Epidermal melanocyte (primary cell): ENCODE data around the gene GJA5.

ENCODE experiments used
- DNase-seq: peaks from one replicate; pipeline ENCODE4 v3.0.0; 2011; ENCODE audit warnings: low spot score; ENCODE audit not compliant: insufficient read length

Gene GJA5

DNA sequence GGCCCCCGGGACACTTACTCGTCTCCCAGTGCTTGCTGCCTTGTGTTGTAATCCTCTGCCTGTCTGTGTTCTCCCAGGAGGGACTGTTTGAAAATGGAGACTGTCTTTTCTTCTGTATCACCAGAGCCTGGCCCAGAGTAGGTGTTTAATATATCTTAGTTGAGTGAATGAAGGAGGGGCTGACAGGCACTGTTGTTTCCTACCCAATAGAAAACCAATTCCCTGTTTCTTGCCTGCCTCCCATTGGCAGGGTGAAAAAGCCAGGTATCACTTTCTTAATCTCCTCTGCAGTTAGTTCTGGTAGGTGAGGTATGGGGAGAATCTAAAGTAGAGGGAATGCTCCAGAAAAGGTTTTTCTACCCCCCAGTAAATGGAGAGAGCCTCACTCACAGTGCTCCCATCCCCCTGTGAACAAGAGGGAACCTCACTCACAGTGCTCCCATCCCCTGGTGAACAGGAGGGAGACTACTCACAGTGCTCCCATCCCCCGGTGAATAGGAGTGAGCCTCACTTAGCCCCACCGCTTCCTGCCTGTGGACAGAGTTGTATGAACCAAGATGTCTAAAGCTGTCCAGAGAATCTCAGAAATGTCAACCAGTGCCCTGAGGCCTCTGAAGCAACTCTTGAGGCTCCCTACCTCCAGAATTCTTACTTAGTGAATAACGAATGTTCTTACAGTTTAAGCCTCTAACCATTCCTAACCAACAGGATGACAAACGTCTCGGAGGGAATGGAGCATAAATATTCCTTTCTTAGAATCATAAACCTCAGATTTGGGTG is at the start of gene GJA5:
GJA5 (minus strand) TSS at position 122 of the 780 bp plus-strand sequence. CDS start 1,364 bp downstream, outside the sequence.
- DNase-seq: no peak

DNA sequence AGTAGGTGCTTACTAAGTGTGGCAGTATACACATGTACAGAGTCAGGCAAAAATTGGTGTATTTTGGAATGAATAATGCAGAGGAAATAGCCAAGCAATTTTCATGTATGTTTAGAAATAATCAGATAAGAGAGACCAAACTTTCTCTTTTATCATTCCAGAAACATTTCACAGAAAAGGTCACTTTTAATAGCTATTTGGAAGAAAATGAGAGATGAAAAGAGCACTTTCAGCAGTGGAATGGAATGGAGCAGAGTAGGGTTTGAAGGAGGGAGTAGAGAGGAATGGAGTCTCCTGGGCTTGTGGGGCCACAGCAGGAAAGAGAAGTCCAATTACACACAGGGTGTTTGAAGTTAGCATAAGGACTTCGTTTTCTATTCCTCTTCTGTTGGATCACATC is 48.8 kb upstream of the GJA5 start:
- DNase-seq: no peak

DNA sequence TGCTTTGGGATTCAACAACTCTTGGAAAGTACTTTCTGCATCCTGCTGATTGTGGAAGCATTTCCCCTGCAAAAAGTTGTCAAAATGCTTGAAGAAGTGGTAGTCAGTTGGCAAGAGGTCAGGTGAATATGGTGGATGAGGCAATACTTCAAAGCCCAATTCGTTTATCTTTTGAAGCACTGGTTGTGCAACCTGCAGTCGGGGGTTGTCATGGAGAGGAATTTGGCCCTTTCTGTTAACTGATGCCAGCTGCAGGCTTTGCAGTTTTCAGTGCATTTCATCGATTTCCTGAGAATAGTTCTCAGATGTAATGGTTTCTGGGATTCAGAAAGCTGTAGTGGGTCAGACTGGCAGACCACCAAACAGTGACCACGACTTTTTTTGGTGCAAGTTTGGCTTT is 47.6 kb upstream of the GJA5 start:
- no peak for DNase-seq

DNA sequence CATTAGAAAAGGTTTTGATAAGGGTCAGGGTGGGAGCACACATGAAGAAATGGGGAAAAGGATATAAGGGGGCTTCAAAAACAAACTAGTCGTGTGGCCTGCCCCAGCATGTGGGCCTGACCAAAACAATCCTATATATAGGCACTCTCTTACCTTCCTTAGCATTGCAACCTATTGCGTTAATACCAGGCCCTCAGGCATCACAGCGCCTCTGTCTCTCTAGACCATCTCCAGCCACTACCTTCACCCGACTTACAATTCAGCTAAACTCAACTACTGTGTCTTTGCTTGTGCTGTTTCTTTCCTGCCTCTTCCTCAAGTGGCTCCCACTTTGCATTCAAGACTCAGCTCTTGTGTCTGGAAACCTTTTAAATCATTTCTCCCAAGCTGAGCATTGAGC is 47.0 kb upstream of the GJA5 start:
- no peak for DNase-seq

DNA sequence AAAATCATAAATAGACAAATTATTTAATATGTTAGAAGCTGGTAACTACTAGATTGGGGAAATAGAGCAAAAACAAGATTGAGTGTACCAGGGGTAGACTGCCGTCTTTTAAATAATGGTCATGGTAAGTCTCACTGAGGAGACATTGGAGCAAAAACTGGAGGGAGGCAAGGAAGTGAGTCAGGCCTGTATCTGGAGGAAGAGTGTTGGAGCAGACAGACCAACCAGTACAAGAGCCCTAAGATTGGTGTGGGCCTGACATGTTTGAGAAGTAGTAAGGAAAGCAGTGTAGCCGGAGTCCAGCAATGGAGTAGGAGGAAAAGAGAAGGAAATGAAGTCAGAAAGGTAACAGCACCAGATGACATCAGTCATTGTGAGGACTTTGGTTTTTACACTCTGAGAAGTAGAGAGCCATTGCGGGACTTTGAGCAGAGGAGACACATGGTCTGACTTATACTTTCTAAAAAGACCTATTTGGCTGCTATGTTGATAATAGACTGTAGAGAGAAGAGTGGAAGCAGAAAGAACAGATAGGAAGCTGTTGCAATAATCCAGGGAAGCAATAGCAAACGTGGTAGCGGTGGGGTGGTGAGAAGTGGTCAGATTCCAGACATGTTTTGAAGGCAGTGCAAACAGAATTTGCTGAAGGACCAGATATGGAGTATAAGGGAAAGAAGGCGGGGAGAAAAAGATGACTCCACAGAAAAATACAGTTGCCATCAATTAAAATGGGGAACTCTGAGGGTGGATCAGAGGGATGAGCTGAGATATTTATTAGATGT is 44.7 kb upstream of the GJA5 start:
- no peak for DNase-seq

DNA sequence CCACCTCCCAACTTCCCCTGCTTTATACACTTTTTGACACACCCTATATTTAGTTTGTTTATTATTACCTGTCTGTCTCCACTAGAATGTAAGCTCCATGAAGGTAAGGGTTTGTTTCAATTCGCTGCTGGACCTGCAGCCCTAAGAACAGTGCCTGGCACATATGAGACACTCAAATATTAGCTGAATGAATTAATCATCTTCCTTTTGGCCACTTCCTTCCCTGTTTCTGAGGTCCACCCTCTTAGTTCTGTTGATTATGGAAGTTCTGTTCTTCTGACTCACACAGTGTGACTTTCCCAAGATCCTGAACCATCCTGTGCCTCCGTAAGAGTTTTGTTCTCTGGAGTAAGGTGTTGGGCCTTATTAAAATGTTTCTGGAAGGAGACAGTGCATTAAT is 40.4 kb upstream of the GJA5 start:
- no peak for DNase-seq

DNA sequence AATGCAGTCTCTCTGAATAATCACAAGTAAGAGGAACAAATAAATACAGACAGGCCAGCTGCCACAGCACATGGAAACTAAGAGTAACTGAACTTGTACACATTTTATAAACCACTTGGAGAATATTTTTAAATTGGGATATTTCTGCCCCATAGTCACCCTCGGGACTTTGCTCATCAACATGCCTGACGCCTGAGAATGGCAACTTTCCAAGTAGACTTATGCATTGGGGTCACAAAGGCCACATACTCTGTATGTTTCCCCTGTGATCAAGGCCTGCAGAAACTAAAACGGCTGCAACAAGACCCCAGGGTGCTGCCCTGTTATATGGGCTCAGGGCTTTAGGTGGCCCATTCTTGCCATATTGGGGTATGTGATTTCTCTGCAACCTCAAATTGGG is 38.3 kb upstream of the GJA5 start:
- DNase-seq: no peak

DNA sequence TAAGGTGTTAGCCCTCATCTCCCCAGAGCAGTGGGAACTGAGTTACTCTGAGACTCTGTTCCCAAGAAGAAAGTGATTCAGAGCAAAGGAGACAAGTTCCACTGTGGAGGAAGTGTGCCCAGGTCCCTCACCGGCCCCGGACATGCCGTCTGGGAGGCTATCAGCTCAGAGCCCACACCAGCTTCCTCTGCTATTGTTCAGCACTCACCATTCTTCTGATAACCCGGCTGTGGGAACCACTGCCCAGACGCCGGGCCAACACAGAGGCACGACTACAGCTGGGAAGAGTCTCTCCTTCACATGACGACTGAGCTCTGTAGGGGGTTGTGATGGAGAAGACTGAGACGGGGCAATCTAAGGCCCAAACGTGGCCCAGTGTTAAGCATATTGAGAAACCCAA is 34.2 kb upstream of the GJA5 start:
- no peak for DNase-seq

DNA sequence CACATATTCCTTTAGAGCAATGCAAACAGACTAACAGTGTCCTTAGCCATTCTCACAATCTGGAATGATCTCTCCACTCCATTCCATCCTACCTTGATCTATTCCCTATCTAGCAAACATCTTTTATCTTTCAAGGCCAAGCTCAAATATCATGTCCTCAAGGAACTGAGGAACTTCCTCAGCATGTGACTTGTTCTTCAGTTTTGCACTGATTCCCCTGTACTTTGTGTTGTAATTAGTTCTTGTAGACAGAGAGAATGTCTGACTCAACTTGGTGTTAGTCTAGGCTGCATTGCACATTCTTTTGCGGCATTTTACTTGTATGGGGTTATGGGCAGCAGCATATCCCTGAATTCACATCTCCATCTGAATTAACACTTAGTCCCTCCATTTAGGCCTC is 31.5 kb upstream of the GJA5 start:
- no peak for DNase-seq

DNA sequence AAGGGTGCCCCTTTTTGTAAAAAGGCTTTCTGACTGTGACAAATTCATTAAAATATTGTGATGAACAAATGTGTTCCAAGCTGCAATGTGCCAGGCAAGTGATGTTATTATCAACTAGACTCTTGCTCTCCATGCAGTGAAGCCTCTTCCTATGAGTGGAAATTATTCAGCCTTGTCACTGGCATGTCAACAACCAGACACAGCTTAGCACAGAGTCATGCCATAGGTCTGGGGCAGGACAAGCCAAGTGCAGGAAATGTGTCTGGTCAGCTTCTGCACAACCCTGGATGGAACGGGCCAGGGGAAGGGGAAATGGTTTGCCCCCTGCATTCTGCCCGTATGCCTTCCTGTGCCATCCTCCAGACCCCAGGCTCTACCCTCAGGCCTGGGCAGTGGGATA is 27.4 kb upstream of the GJA5 start:
- no peak for DNase-seq

DNA sequence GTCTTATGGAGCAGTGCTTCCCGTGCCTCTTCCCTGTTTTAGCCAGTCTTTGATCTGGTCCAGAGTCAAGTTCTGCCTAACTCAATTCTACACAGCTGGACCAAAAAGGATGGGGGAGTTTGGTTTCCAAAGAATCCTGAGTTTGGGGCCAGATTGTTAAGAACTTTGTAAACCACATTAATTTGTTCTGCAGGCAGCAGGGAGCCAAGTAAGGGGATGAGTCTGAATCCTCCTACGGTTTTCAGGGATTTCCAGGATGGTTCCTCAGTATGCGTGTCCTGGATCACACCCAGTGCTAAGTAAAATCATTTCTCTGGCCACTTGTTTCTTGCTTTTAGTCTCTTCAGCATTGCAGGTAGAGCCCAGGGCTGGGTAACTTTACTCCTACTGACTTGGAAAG is 26.1 kb upstream of the GJA5 start:
- DNase-seq: no peak

DNA sequence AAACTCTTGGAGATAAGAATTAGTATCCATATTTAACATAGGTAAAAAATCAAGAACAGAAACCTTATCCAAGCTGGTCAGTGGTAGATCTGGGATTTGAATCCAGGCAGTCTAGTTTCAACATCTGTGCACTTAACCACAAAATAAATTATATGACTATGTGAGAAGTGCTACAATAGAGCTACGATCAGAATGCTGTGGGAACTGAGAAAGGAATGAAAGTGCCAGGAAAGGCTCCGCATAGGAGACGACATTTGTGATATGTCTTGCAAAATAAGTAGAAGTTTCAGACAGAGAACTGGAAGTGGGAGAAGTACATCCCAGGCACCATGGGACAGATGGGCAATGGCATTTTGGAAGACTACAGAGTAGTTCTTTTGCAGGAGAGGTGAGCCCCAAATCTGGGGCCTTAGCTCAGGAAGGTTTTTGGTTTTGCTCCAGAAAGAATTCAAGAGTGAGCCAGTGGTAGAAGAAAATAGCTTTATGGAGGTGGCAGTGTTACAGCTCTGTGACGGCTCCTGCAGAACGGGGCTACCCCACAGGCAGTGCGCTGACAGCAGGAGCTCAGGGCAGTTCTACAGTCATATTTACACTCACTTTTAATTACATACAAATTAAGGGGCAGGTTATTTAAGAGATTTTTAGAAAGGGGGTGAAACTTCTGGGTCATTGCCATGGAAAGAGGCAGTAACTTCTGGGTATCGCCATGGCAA is 25.5 kb upstream of the GJA5 start:
- no peak for DNase-seq

DNA sequence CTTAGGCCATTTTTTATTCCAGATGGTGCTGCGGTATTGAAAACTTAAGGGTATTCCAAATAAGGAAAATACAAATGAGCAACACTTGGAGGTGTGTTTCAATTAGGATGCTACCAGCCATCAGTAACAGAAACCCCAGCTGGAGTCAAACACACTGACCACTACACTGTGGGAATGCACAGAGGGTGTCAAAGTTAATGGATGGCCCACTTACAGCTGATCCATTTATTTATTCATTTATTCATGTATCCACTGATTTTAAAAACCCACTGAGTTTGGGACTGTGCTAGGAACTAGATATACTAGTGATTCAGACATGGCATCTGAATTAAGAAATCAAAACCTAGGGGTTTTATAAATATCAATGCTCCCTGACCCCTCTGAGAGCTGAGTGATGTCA is 24.5 kb upstream of the GJA5 start:
- no peak for DNase-seq

DNA sequence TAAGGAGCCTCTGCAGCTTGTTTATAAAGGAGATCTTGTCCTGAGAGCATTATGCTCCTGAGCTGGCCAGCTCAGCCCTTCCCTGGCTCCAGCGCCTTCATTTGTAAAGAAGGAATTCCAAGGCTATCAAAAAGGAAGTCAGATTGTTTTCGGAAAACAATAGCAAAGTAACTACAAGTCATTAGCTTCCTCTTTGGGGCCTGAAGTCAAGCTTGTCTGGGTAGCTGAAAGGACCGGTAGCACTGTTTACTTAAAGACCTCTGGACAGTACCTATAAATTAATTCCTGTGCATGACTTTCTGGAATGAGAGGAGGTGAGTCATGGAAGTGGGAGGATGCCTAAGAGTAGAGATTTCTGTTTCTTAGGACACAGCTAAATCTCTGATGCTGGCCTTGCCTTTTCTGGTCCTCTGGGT is 20.7 kb upstream of the GJA5 start:
- DNase-seq: no peak

DNA sequence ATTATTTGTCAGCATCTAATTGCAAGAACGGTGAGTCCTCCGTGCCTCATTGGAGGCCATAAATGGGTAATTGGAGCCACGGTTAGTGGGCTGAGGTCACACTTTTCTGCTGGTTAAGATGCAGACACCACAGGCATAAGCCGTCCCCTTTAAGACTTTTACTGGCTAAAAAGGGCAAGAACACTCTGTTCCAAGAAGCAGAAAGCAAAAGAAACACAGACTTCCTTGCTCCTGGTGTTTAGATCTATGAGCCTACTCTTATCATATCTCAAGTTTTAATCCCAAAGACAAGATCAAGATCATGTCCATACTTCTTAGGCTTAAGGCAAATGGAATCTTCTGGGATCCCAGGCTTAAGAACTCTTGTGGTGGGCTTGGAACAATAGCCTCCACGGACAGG is 17.3 kb upstream of the GJA5 start:
- DNase-seq: no peak

DNA sequence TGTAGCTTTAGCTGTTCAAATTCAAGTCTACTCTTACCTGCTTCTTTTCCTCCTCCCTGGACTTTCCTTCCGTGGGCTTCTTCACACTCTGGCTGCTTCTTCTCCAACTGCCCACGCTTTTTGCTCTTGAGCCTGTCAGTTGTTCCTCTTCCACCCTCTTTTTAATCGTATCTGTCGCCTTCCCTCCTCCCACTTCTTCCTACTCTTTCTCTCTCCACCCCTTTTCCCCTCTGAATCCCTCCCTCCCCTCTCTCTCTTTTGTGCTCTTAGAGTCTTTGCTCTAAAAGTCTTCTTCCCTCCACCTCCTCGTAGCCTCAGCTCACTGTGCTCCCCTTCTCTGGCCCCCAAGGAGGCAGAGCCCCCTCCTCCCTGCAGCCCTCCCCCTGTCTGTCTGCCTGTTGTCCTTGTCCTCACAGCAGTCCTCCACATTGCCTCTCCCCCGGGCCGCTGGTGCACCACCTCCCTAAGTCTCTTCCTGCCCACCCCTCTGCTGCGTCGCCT is 12.9 kb upstream of the GJA5 start:
- no peak for DNase-seq

DNA sequence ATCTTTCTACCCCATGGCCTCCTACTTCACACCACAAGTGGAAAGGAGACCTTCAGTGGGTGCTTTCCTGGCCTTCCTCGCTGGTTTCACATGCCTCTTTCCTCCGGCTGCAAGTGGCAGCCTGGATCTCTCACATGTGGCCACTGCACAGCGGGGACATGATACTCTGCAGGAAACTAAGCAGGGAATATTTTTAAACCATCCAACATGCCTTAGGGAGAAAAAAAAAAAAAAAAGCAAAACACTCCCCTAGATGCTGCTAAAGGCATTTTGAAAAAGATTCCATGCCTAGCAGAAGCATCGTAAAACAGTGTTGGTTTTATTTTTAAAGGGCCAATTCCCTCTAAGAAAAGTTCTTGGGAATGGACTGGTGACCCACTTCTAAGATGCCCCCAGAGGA is 12.2 kb upstream of the GJA5 start:
- DNase-seq: no peak

DNA sequence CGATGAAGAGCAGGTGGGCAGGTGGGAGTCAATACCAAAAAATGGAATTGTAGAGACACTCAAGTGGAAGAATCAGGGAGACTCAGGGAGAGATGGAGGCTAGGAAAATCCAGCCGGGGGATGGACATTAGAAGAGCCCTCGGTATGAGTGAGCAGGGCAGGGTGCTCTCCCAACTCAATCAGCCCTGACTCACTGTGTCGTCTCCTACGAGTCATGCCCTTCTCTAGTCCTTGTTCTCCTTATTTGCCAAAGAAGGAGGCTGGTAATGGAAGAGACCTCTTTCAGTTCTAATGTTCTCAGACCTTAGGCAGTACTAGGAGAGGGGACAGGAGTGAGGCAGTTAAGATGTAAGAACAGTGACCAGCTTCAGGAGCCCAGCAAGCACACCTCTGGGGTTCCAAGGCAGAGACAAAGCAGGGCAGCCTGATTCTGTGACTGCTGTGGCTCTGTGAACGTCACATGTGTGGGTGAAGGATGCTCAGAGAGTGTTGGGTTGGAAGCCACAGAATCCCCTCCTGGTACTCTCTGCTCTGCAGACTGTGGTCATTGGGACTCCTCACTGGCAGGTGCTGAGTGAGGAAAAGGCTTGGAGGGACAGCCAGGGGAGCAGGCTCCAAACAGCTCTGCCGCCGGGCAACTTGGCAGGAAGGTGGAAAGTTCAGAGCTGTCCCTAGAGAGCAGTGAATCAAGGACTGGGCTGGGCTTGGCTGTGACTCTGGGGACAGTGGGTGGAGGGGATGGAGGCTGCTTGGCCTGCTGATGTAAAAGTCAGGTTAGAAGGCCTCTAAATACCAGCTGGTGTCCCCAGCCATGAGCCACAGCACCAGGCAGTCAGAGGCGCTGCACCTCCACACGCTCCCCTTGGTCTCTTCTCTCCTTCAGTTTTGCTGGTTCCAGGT is 11.1 kb upstream of the GJA5 start:
- no peak for DNase-seq

DNA sequence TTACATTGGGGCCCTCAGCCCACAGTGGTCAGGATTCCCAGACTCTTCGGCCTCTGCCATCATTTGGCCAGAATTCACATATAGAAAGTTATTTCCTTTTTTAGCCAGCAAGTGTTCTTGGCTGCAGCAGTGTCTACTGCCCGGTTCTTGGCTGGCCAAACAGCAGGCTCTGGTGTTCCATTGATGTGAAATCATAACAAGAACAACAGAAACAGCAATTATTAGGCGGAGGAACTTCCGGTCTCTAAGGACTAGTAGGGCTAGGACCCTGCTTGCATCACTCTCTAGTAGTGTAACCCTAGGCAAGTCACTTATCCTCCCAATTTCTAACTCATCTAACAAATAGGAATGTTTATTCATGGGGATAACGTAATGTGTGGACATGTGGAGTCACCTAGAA is 8.7 kb upstream of the GJA5 start:
- DNase-seq: no peak

DNA sequence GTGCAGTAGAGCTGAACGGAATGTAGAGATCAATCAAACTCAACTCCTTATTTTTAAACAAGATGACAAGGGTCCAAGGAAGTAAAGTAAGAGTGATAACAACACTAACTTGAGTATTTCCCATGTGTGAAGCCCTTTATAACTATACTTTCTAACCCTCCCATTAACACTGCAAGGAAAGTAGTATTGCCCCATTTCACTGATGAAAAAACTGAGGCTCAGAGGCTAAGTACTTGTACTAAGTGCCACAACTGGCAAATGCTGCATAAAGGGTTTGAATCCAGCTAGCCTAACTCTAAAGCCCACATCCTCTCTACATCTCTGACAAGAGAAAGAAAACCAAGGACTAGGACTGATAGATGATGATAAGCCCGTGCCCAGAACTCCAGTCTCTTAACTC is 8.2 kb upstream of the GJA5 start:
- no peak for DNase-seq

DNA sequence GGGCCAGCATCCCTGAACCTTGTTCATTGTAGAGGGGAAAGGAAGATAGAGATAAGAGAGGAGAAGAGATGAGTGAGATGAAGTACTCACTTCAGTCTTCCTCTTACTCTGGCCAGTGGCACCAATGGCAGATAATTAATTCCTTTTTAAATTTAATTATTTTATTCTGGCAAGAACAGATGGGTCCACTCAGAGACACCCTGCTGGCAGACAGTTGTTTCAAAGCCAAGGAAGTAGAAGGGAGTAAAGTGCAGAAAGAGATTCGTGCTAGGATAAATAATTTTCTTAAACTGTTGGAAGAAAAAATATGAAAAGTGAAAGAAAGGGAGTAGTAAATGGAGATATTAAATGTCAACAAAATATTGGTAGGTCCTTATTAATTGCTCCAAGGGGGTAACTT is 7.7 kb upstream of the GJA5 start:
- DNase-seq: no peak
